HL-60 (cell line): ENCODE results near the gene RAB27A.

Experiments used
- DNase-seq, 2 experiments: peaks; one replicate each; pipeline ENCODE4 v3.0.0-alpha.2; 2010 to 2020; ENCODE audit warnings: low read depth in 1 of 2, low spot score in 1 of 2
- H3K27ac ChIP-seq: fragments of 250-450 bp; sonication (Bioruptor Pico); replicated peaks from 2 replicates; pipeline ENCODE4 v1.5.1; 2020; ENCODE audit warnings: mild to moderate bottlenecking, moderate library complexity
- H3K27me3 ChIP-seq: fragments of 250-450 bp; sonication (Bioruptor Pico); 2 replicates; pipeline ENCODE4 v1.5.1; 2021; ENCODE audit warnings: mild to moderate bottlenecking, moderate library complexity; ENCODE audit not compliant: insufficient read depth, poor library complexity, severe bottlenecking
- H3K4me3 ChIP-seq: replicated peaks from 2 replicates; pipeline ENCODE4 v1.5.1; 2011; ENCODE audit warnings: mild to moderate bottlenecking, control low read depth, low read length; ENCODE audit not compliant: insufficient read depth
- GABPA ChIP-seq: IDR thresholded peaks from 2 replicates; pipeline ENCODE4 v1.6.1; 2012; ENCODE audit warnings: low read depth
- POLR2AphosphoS5 ChIP-seq: IDR thresholded peaks from 2 replicates; pipeline ENCODE4 v1.6.1; 2012; ENCODE audit warnings: low read depth
- SPI1 ChIP-seq: IDR thresholded peaks from 2 replicates; pipeline ENCODE4 v1.6.1; 2012; ENCODE audit warnings: low read depth, mild to moderate bottlenecking, borderline replicate concordance
- TF ChIP-seq, protein P1 (sequence below): IDR thresholded peaks from 2 replicates; pipeline ENCODE4 v1.6.1; 2012; ENCODE audit warnings: low read depth; ENCODE audit not compliant: insufficient replicate concordance
- TF ChIP-seq, protein P2 (sequence below): IDR thresholded peaks from one replicate; pipeline ENCODE4 v1.5.1; 2011; ENCODE audit warnings: low read length, control low read depth, inconsistent platforms; ENCODE audit not compliant: insufficient read depth

RAB27A gene

DNA sequence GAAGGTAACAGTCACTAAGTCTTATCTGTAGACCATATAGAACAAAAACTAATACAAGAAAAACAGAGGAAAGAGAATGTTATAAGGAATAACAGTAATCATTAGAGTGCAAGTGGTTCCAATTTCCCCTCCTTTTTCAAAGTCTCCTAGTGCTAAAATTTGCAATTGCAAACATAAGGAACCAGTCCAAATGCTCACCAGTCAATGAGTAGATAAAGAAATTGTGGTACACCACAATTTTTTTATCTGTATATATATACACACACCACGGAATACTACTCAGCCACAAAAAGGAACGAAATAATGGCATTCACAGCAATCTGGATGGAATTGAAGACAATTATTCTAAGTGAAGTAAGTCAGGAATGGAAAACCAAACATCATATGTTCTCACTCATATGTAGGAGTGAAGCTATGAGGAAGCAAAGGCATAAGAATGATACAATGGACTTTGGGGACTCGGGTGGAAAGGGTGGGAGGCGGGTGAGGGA, 54.0 kb downstream of the RAB27A start:
- Histone ChIP-seq H3K4me3 (no peak overlapping the region), H3K27me3 (no peaks in the 10 kb centered on the region), H3K27ac (no peak overlapping the region)
- no peak for DNase-seq
- TF ChIP-seq SPI1 (no peak), POLR2AphosphoS5 (no peak), GABPA (no peak)
- TF ChIP-seq, protein P1, sequence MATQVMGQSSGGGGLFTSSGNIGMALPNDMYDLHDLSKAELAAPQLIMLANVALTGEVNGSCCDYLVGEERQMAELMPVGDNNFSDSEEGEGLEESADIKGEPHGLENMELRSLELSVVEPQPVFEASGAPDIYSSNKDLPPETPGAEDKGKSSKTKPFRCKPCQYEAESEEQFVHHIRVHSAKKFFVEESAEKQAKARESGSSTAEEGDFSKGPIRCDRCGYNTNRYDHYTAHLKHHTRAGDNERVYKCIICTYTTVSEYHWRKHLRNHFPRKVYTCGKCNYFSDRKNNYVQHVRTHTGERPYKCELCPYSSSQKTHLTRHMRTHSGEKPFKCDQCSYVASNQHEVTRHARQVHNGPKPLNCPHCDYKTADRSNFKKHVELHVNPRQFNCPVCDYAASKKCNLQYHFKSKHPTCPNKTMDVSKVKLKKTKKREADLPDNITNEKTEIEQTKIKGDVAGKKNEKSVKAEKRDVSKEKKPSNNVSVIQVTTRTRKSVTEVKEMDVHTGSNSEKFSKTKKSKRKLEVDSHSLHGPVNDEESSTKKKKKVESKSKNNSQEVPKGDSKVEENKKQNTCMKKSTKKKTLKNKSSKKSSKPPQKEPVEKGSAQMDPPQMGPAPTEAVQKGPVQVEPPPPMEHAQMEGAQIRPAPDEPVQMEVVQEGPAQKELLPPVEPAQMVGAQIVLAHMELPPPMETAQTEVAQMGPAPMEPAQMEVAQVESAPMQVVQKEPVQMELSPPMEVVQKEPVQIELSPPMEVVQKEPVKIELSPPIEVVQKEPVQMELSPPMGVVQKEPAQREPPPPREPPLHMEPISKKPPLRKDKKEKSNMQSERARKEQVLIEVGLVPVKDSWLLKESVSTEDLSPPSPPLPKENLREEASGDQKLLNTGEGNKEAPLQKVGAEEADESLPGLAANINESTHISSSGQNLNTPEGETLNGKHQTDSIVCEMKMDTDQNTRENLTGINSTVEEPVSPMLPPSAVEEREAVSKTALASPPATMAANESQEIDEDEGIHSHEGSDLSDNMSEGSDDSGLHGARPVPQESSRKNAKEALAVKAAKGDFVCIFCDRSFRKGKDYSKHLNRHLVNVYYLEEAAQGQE = no peak
- TF ChIP-seq, protein P2, sequence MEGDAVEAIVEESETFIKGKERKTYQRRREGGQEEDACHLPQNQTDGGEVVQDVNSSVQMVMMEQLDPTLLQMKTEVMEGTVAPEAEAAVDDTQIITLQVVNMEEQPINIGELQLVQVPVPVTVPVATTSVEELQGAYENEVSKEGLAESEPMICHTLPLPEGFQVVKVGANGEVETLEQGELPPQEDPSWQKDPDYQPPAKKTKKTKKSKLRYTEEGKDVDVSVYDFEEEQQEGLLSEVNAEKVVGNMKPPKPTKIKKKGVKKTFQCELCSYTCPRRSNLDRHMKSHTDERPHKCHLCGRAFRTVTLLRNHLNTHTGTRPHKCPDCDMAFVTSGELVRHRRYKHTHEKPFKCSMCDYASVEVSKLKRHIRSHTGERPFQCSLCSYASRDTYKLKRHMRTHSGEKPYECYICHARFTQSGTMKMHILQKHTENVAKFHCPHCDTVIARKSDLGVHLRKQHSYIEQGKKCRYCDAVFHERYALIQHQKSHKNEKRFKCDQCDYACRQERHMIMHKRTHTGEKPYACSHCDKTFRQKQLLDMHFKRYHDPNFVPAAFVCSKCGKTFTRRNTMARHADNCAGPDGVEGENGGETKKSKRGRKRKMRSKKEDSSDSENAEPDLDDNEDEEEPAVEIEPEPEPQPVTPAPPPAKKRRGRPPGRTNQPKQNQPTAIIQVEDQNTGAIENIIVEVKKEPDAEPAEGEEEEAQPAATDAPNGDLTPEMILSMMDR = no peak

DNA sequence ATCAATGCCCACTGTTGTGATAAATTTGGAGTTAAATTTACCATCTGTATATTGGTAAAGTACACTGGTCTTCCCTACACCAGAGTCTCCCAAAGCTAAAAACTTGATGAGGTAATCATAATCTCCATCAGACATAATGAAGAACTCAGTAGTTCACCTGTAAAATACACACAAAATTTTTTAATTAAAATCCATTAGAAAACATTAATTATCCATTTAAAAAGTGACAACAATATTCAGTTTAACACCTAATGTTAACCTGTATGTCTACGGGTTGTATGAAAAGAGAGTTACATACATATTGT, 54.9 kb downstream of the RAB27A start:
- TF ChIP-seq GABPA = no peak
- TF ChIP-seq, protein P2 = no peak
- TF ChIP-seq POLR2AphosphoS5 = no peak
- no peak for TF ChIP-seq SPI1
- TF ChIP-seq, protein P1 = no peak
- no peak overlapping the region for H3K4me3 ChIP-seq
- DNase-seq = no peak
- H3K27me3 ChIP-seq = no peaks in the 10 kb centered on the region
- H3K27ac ChIP-seq = no peak overlapping the region

DNA sequence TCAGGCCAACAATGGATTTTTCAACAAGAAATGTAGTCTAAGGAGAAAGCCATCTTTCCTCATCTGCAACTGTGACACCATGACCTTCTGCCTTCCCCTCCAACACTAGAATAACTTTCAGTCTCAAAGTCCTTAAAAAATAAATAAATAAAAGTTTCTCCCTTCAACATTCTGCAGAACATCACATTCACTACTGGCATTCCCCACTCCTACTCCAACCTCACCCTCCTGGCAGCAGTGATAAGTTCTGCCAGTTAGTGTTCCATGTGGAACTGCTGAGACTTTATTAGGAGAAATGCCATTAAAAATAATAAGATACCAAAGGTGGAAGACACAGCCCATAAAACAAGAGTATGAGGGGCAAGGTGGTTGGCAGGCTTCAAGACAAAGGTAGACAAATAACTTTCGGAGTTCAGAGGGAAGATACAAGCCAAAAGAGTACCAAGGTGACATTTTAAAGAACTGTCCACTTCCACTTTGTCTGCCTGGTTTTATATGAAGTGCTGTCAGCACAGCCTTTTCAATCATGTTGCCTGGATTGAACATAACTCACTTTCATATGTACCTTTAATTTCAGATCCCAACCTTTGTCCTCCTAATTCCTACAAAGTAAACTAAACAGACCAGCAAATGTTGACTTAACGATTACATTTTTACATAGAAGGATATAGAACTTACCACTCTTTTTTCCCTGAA, 55.4 kb downstream of the RAB27A start:
- Histone ChIP-seq H3K27me3 (no peaks in the 10 kb centered on the region), H3K27ac (no peak overlapping the region), H3K4me3 (no peak overlapping the region)
- DNase-seq = no peak
- TF ChIP-seq, protein P1 = no peak
- no peak for TF ChIP-seq SPI1
- TF ChIP-seq GABPA = no peak
- TF ChIP-seq, protein P2 = no peak
- TF ChIP-seq POLR2AphosphoS5 = no peak
